SU-DHL-6 (cell line): Measurements from ENCODE around the gene ARL16.

Experiments
- H2AFZ ChIP-seq: fragments of 200-600 bp; sonication (generic); 2 replicates; pipeline ENCODE4 v1.6.1; 2014; ENCODE audit warnings: low read depth, mild to moderate bottlenecking, moderate library complexity, mixed read lengths, antibody characterized with exemption, low read length; ENCODE audit not compliant: severe bottlenecking
- H3F3A ChIP-seq: fragments of 200-600 bp; shearing (Covaris generic); 2 replicates; pipeline ENCODE4 v1.6.0; 2016; ENCODE audit warnings: antibody characterized with exemption, mild to moderate bottlenecking; ENCODE audit not compliant: insufficient read depth
- H3K27ac ChIP-seq: fragments of 200-600 bp; sonication (generic); 2 replicates; pipeline ENCODE4 v1.5.1; 2016; ENCODE audit warnings: low read depth, mild to moderate bottlenecking, low read length, moderate library complexity, mixed read lengths
- H3K27me3 ChIP-seq: fragments of 200-600 bp; sonication (generic), shearing (Covaris generic); 2 replicates; pipeline ENCODE4 v1.6.0; 2014; ENCODE audit warnings: mild to moderate bottlenecking, low read length
- H3K36me3 ChIP-seq: fragments of 200-600 bp; sonication (generic); 2 replicates; pipeline ENCODE4 v1.6.1; 2014; ENCODE audit warnings: mild to moderate bottlenecking, low read length, mixed read lengths
- H3K4me2 ChIP-seq: fragments of 300-600, 200-600 bp; shearing (Covaris generic), sonication (generic); 2 replicates; pipeline ENCODE4 v1.6.0; 2014; ENCODE audit warnings: low read length, low read depth, mild to moderate bottlenecking; ENCODE audit not compliant: poor library complexity, severe bottlenecking
- H3K4me3 ChIP-seq: fragments of 200-600 bp; sonication (generic); 2 replicates; pipeline ENCODE4 v1.5.1; 2014; ENCODE audit warnings: antibody characterized with exemption, low read length, mild to moderate bottlenecking, mixed read lengths; ENCODE audit not compliant: insufficient read depth, poor library complexity, severe bottlenecking
- H3K79me2 ChIP-seq: fragments of 200-600 bp; sonication (generic); 2 replicates; pipeline ENCODE4 v1.6.1; 2014; ENCODE audit warnings: mild to moderate bottlenecking, low read length, moderate library complexity; ENCODE audit not compliant: insufficient read depth
- H3K9ac ChIP-seq: fragments of 200-600 bp; sonication (generic); 2 replicates; pipeline ENCODE4 v1.7.0; 2014; ENCODE audit warnings: mild to moderate bottlenecking, low read length
- H3K9me2 ChIP-seq: fragments of 200-600 bp; sonication (generic); replicated peaks from 2 replicates; pipeline ENCODE4 v1.6.1; 2014; ENCODE audit warnings: low read length; ENCODE audit not compliant: insufficient read depth
- H3K9me3 ChIP-seq: fragments of 200-600 bp; sonication (generic); 2 replicates; pipeline ENCODE4 v1.6.1; 2014; ENCODE audit warnings: low read length, mixed read lengths; ENCODE audit not compliant: insufficient read depth
- H4K20me1 ChIP-seq: fragments of 200-600 bp; sonication (generic); 2 replicates; pipeline ENCODE4 v1.6.1; 2014; ENCODE audit warnings: low read depth, mild to moderate bottlenecking, antibody characterized with exemption, low read length, moderate library complexity, mixed read lengths
- CTCF ChIP-seq: fragments of 200-600 bp; sonication (generic); IDR thresholded peaks from one replicate; pipeline ENCODE4 v1.5.1; 2017; ENCODE audit warnings: antibody characterized with exemption, mild to moderate bottlenecking, low read length, moderate library complexity; ENCODE audit not compliant: insufficient read depth, poor library complexity, severe bottlenecking
- EZH2phosphoT487 ChIP-seq: fragments of 200-600 bp; sonication (generic), shearing (Covaris generic); conservative IDR thresholded peaks from 2 replicates; pipeline ENCODE4 v1.6.1; 2018; ENCODE audit warnings: mild to moderate bottlenecking, antibody characterized with exemption, low read length, moderate library complexity, mixed read lengths

The ARL16 gene

GRCh38 chr17:81725439-81725838, 41.8 kb upstream of the ARL16 start:
- H3K36me3 ChIP-seq, result no peaks in the 10 kb centered on the region
- TF ChIP-seq EZH2phosphoT487, result no peak
- no peak for TF ChIP-seq CTCF
- H3K9me2 ChIP-seq, result no peaks in the 10 kb centered on the region

GRCh38 chr17:81723651-81724209, 40.1 kb upstream of the ARL16 start:
- H3F3A ChIP-seq, result no peaks in the 10 kb centered on the region
- no peak overlapping the region for H2AFZ ChIP-seq
- no peaks in the 10 kb centered on the region for H3K9me3 ChIP-seq
- no peak overlapping the region for H3K4me3 ChIP-seq
- no peaks in the 10 kb centered on the region for H3K79me2 ChIP-seq
- no peak overlapping the region for H3K4me2 ChIP-seq
- no peaks in the 10 kb centered on the region for H4K20me1 ChIP-seq
- H3K36me3 ChIP-seq, result no peaks in the 10 kb centered on the region
- H3K9ac ChIP-seq, result no peak overlapping the region
- H3K9me2 ChIP-seq, result no peaks in the 10 kb centered on the region
- no peaks in the 10 kb centered on the region for H3K27me3 ChIP-seq
- no peak for TF ChIP-seq CTCF
- no peak for TF ChIP-seq EZH2phosphoT487
- H3K27ac ChIP-seq, result no peak overlapping the region

More at GRCh38 chr17:81725439-81725838, 41.8 kb upstream of the ARL16 start:
- Histone ChIP-seq H3K9ac (no peak overlapping the region), H3K9me3 (no peaks in the 10 kb centered on the region), H3K27ac (no peak overlapping the region), H3F3A (no peaks in the 10 kb centered on the region), H2AFZ (no peak overlapping the region), H3K4me2 (no peak overlapping the region), H3K27me3 (no peaks in the 10 kb centered on the region), H3K79me2 (no peaks in the 10 kb centered on the region), H3K4me3 (no peak overlapping the region), H4K20me1 (no peaks in the 10 kb centered on the region)

- Histone ChIP-seq H3K27ac (no peak overlapping the region), H3K79me2 (no peaks in the 10 kb centered on the region), H3K4me3 (no peak overlapping the region), H3K27me3 (no peaks in the 10 kb centered on the region), H3K9ac (no peak overlapping the region), H3K9me3 (no peaks in the 10 kb centered on the region), H2AFZ (no peak overlapping the region), H4K20me1 (no peaks in the 10 kb centered on the region), H3K4me2 (no peak overlapping the region), H3K36me3 (no peaks in the 10 kb centered on the region), H3F3A (no peaks in the 10 kb centered on the region), H3K9me2 (no peaks in the 10 kb centered on the region)
- TF ChIP-seq CTCF (no peak), EZH2phosphoT487 (no peak)
Measured at GRCh38 chr17:81722184-81723120, 38.9 kb upstream of the ARL16 start.
